Measurements from ENCODE around the gene TPBGL. TPM values are rescaled to one million over a fixed set of nuclear protein-coding genes. Genes with fewer than 3 reads are reported as not detected.

Gene TPBGL
- total RNA-seq, 1 experiment from 2014 or later, result not detected

DNA sequence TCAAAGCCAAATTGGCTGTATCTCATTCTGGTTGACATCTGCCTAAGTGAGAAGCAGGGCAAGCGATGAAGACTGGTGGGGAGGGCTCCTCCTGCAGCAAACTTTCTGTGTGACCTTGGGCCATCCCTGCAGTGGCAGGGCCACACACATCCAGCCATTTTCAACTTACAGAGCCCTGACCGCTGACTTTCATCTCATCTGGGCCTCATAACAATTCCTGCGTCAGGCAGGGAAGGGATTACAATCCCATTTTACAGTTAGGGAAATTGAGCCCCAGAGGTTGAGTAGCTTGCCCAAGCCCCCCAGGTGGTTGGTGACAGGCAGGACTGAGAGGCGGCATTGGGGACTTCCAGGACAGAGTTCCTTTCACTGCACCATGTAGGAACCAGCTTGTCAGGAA is 21.9 kb downstream of the TPBGL start:
- TF ChIP-seq, protein P1, sequence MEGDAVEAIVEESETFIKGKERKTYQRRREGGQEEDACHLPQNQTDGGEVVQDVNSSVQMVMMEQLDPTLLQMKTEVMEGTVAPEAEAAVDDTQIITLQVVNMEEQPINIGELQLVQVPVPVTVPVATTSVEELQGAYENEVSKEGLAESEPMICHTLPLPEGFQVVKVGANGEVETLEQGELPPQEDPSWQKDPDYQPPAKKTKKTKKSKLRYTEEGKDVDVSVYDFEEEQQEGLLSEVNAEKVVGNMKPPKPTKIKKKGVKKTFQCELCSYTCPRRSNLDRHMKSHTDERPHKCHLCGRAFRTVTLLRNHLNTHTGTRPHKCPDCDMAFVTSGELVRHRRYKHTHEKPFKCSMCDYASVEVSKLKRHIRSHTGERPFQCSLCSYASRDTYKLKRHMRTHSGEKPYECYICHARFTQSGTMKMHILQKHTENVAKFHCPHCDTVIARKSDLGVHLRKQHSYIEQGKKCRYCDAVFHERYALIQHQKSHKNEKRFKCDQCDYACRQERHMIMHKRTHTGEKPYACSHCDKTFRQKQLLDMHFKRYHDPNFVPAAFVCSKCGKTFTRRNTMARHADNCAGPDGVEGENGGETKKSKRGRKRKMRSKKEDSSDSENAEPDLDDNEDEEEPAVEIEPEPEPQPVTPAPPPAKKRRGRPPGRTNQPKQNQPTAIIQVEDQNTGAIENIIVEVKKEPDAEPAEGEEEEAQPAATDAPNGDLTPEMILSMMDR (conservative IDR thresholded peaks at IDR 0.05), result no peak
- TF ChIP-seq EZH2 (IDR thresholded peaks at IDR 0.05; ENCODE audit: low read depth), result no peak
- H3K4me2 ChIP-seq, result no peak overlapping the region
- H3K36me3 ChIP-seq (ENCODE audit: low read depth), result no peaks in the 10 kb centered on the region
- H4K20me1 ChIP-seq (ENCODE audit: insufficient read depth), result no peaks in the 10 kb centered on the region; the same call in 1 of the 2 replicates
- no TSS peak for BruUV-seq (replicated peaks)
- no peaks in the 10 kb centered on the region for H3F3A ChIP-seq (ENCODE audit: insufficient read depth, low read depth)
- peaks cover 6% of the 10 kb centered on the region for H3K4me1 ChIP-seq (replicated peaks; ENCODE audit: insufficient read depth)
- H3K27ac ChIP-seq, result no peak overlapping the region
- no peak overlapping the region for H3K4me3 ChIP-seq
- intact Hi-C loops (cut with micrococcal nuclease; ENCODE audit: unreplicated experiment), result no loop called here
- ChIA-PET CTCF (interaction anchor here (1.0 kb wide), 1 partner anchor 12 kb away, joined by 3 read pairs; no protein-coding TSS in a partner anchor), POLR2A (ENCODE audit: unreplicated experiment) (no interaction called here)
- H3K27me3 ChIP-seq (ENCODE audit: insufficient read depth, low read depth), result 0 out of 2 replicates have a peak, but pooled peaks cover under 1% of the 10 kb centered on the region
- H3K9me3 ChIP-seq (ENCODE audit: insufficient read depth, low read depth), result no peaks in the 10 kb centered on the region
- no peaks in the 10 kb centered on the region for H3K79me2 ChIP-seq (ENCODE audit: low read depth)
- H2AFZ ChIP-seq, result no peak overlapping the region
- H3K9me2 ChIP-seq (ENCODE audit: insufficient read depth), result no peaks in the 10 kb centered on the region
- no peak for DNase-seq

DNA sequence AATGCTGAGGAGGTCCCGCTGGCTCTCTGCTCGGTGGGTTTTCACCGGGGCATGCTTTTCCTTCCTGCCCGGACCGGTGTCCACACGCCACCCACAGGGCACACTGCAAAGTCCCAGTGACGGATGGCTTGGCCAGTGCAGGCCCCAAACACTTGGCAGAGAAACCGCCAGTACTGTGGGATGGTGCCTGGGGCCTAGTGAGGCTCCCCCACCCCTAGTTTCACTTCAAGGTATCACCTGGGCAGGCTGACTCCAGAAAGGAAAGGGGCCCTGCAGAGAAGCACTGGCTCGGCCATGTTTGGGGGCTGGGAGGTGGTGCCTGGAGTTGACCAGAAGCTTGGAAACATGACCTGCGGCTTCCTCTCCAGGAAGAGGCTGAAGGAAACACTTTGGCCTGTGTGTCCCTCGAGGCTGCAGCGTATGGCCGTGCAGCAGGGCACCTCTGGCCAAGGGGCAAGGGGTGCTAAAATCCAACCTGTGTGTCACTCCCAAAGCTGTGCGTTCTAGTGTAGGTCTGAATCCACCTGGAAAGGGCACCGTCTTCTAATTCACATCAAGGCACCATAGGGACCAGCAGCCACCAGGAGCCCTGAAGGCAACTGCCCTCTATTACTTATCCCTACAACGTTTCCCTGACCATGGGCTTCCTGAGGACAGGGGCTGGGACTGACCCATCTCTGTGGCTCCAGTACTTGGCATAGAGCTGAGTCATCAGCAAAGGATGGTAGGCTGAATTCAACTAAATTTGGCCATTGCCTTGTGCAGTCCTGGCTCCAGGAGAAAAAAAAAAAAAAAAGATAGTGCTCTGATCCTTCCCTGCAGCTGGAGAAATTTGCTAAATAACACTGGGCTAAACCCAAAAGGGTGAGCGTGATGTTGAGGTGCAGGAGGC is 22.6 kb downstream of the TPBGL start:
- Histone ChIP-seq H4K20me1 (ENCODE audit: insufficient read depth) (no peaks in the 10 kb centered on the region; the same call in 1 of the 2 replicates), H3K27me3 (ENCODE audit: insufficient read depth, low read depth) (no peaks in the 10 kb centered on the region), H3K27ac (peak overlapping the region; percentile 34; the same call in 1 of the 2 replicates), H3K79me2 (ENCODE audit: low read depth) (no peaks in the 10 kb centered on the region), H2AFZ (no peak overlapping the region), H3K4me3 (no peak overlapping the region), H3K9me2 (ENCODE audit: insufficient read depth) (no peaks in the 10 kb centered on the region), H3K36me3 (ENCODE audit: low read depth) (no peaks in the 10 kb centered on the region), H3K4me1 (replicated peaks; ENCODE audit: insufficient read depth) (peaks cover 6% of the 10 kb centered on the region), H3K4me2 (peak overlapping the region; percentile 30; the same call in 1 of the 2 replicates), H3F3A (ENCODE audit: insufficient read depth, low read depth) (no peaks in the 10 kb centered on the region), H3K9me3 (ENCODE audit: insufficient read depth, low read depth) (no peaks in the 10 kb centered on the region)
- intact Hi-C loops (cut with micrococcal nuclease; ENCODE audit: unreplicated experiment), result no loop called here
- ChIA-PET CTCF (interaction anchor here (1.0 kb wide), 1 partner anchor 13 kb away, joined by 3 read pairs; no protein-coding TSS in a partner anchor), POLR2A (ENCODE audit: unreplicated experiment) (interaction anchor here (0.6 kb wide), 1 partner anchor 171 kb away, joined by 8 read pairs; no protein-coding TSS in a partner anchor)
- no TSS peak for BruUV-seq (replicated peaks)
- no peak for DNase-seq
- TF ChIP-seq EZH2 (IDR thresholded peaks at IDR 0.05; ENCODE audit: low read depth), result no peak
- TF ChIP-seq, protein P1 (conservative IDR thresholded peaks at IDR 0.05), result no peak

DNA sequence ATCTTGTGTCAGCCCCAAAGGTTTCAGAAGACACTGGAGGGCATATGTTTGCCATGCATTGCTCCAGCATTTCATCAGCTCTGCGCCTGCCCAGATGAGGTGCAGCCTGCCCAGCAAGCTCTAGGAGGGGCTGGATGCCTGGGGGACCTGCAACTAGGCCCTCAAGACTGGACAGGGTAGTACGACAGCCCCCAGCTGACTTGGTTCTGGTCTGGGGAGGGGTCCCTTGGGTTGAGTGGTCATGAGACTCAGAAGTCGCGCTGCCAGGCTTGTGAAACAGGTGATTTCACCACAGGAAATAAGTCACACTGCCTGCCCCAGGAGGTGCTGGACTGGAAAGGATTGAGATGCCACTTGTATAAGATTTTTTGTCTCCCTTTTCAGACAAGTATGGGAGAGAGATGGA is 23.4 kb downstream of the TPBGL start:
- Histone ChIP-seq H3K27me3 (ENCODE audit: insufficient read depth, low read depth) (no peaks in the 10 kb centered on the region), H3F3A (ENCODE audit: insufficient read depth, low read depth) (no peaks in the 10 kb centered on the region), H3K79me2 (ENCODE audit: low read depth) (no peaks in the 10 kb centered on the region), H3K4me2 (peak overlapping the region; percentile 30), H3K27ac (peak overlapping the region; percentile 34; the same call in 1 of the 2 replicates), H3K9me2 (ENCODE audit: insufficient read depth) (no peaks in the 10 kb centered on the region), H2AFZ (no peak overlapping the region), H4K20me1 (ENCODE audit: insufficient read depth) (no peaks in the 10 kb centered on the region; the same call in 1 of the 2 replicates), H3K4me3 (no peak overlapping the region), H3K4me1 (replicated peaks; ENCODE audit: insufficient read depth) (peaks cover 6% of the 10 kb centered on the region), H3K9me3 (ENCODE audit: insufficient read depth, low read depth) (no peaks in the 10 kb centered on the region), H3K36me3 (ENCODE audit: low read depth) (no peaks in the 10 kb centered on the region)
- ChIA-PET CTCF (no interaction called here), POLR2A (ENCODE audit: unreplicated experiment) (no interaction called here)
- no peak for TF ChIP-seq EZH2 (IDR thresholded peaks at IDR 0.05; ENCODE audit: low read depth)
- TF ChIP-seq, protein P1 (conservative IDR thresholded peaks at IDR 0.05), result no peak
- no TSS peak for BruUV-seq (replicated peaks)
- DNase-seq, result no peak
- intact Hi-C loops (cut with micrococcal nuclease; ENCODE audit: unreplicated experiment), result no loop called here

All from PC-9 (cell line).